Type B pancreatic cell (in vitro differentiated cells): ENCODE measurements around the gene CNIH4. TPM values are rescaled to one million over a fixed set of nuclear protein-coding genes. Genes with fewer than 3 reads are reported as not detected.
A peak's percentile ranks its signal among the peaks of the same experiment; 100 is the strongest.

ENCODE experiments used
- DNase-seq: peaks from one replicate; pipeline ENCODE4 v3.0.0; 2021; ENCODE audit warnings: mixed read lengths; ENCODE audit not compliant: unreplicated experiment; ENCODE audit errors: extremely low spot score
- H3K27ac Mint-ChIP-seq: 2 replicates; pipeline ENCODE4 v1.8.0; 2021; ENCODE audit warnings: mild to moderate bottlenecking, mixed read lengths
- H3K27me3 Mint-ChIP-seq: 2 replicates; pipeline ENCODE4 v1.8.0; 2021; ENCODE audit warnings: mixed read lengths
- H3K36me3 Mint-ChIP-seq: 2 replicates; pipeline ENCODE4 v1.8.0; 2021; ENCODE audit warnings: mixed read lengths
- H3K4me1 Mint-ChIP-seq: one replicate; pipeline ENCODE4 v1.8.0; 2021; ENCODE audit warnings: mixed read lengths; ENCODE audit not compliant: unreplicated experiment
- H3K4me3 Mint-ChIP-seq: 2 replicates; pipeline ENCODE4 v1.8.0; 2021; ENCODE audit warnings: mild to moderate bottlenecking, mixed read lengths
- H3K9me3 Mint-ChIP-seq: 2 replicates; pipeline ENCODE4 v1.8.0; 2021; ENCODE audit warnings: mixed read lengths
- CTCF ChIP-seq: fragments of 200-600 bp; sonication (generic); conservative IDR thresholded peaks from 2 replicates; pipeline ENCODE4 v1.5.0; 2021; ENCODE audit warnings: antibody characterized with exemption, mild to moderate bottlenecking
- total RNA-seq: library from RNA; stranded (reverse); gene quantifications from 2 replicates; pipeline ENCODE4 v1.2.1, GENCODE V29; 2021; ENCODE audit warnings: low replicate concordance

Gene CNIH4
- total RNA-seq, 1 donor from 2014 or later = 59.3 TPM

DNA sequence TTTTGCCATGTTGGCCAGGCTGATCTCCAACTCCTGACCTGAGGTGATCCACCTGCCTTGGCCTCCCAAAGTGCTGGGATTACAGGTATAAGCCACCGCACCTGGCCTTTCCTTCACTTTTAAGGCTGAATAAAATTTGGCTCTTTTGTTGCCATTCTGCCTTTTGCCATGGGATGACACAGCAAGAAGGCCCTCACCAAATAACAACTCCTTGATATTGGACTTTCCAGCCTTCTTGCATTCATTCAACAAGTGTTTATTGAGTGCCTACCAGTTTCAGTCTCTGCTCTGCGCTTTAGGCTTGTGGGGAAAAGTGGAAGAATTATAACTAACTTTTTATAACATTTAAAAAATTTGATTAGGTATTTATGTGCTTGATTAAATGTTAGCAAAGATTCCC, 24.9 kb upstream of the CNIH4 start:
- peaks cover 21% of the 10 kb centered on the region for H3K4me1 Mint-ChIP-seq
- H3K9me3 Mint-ChIP-seq = no peaks in the 10 kb centered on the region
- H3K27ac Mint-ChIP-seq = no peak overlapping the region
- no peaks in the 10 kb centered on the region for H3K36me3 Mint-ChIP-seq
- DNase-seq = no peak
- no peaks in the 10 kb centered on the region for H3K27me3 Mint-ChIP-seq
- TF ChIP-seq CTCF = no peak
- H3K4me3 Mint-ChIP-seq = no peak overlapping the region

DNA sequence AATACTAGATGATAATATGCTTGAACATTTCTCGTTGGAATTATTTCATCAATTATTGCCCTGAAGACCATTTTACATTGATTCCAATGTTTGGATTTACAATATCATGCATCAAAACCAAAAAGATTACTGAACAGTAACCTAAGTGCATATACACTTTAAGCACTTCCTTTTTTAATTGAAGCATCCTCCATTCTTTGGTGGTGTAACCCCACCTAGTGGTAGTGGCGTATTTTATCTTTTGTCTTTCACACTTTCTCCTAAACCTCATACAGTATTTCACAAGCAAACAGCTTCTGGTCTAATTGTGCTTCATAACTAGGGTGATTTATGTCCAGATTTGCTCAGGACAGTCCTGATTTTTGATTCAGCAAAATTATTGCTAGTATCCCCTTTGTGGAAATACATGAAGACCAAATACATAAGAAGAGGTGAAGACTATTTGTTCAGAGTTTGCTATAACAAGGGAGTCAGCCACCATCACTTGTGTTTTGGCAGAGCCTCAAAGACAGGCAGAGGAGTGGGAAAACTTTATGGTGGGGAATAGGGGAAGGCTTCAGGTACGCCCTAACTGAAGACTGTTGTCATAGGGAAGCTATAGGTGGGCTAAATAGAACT, 23.3 kb upstream of the CNIH4 start:
- no peaks in the 10 kb centered on the region for H3K9me3 Mint-ChIP-seq
- peak overlapping the region; percentile 24 for H3K4me3 Mint-ChIP-seq
- H3K27me3 Mint-ChIP-seq = no peaks in the 10 kb centered on the region
- peaks cover 11% of the 10 kb centered on the region for H3K4me1 Mint-ChIP-seq
- peak overlapping the region; percentile 76 for H3K27ac Mint-ChIP-seq
- H3K36me3 Mint-ChIP-seq = no peaks in the 10 kb centered on the region
- no peak for DNase-seq
- TF ChIP-seq CTCF = peak; percentile 76

GRCh38 chr1:224333939-224334786, 22.5 kb upstream of the CNIH4 start:
- Mint-ChIP-seq H3K27ac (peak overlapping the region; percentile 76), H3K4me3 (no peak overlapping the region), H3K27me3 (no peaks in the 10 kb centered on the region), H3K4me1 (peaks cover 7% of the 10 kb centered on the region), H3K9me3 (no peaks in the 10 kb centered on the region), H3K36me3 (no peaks in the 10 kb centered on the region)
- no peak for DNase-seq
- no peak for TF ChIP-seq CTCF

DNA sequence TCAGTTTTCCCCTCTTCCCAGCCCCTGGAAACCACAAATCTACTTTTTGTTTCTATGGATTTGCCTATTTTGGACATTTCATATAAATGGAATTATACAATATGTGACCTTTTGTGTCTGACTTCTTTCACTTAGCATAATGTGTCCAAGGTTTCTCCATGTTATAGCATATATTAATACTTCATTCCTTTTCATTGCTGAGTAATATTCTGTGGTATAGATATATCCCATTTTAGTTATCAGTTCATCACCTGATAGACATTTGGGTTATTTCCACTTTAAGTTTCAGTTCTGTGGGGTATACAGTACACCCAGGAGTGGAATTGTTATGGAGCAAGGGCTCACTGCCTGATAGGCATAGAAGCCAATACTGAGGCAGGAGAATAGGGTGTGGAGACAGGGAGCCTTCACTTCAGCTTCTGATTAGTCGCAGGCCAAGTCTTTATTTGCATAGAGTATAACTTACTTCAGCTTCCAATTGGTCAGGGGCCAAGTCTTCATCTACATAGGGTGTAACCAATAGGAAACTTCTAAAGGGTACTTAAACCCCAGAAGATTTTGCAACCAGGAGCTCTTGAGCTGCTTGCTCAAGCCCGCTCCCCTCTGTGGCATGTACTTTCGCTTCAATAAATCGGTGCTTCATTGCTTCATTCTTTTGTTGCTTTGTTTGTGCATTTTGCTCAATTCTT, 18.4 kb upstream of the CNIH4 start:
- H3K27me3 Mint-ChIP-seq = no peaks in the 10 kb centered on the region

More for the DNA sequence above, 18.4 kb upstream of the CNIH4 start:
- no peak for TF ChIP-seq CTCF
- H3K9me3 Mint-ChIP-seq = no peaks in the 10 kb centered on the region
- no peaks in the 10 kb centered on the region for H3K36me3 Mint-ChIP-seq
- no peak overlapping the region for H3K27ac Mint-ChIP-seq
- DNase-seq = no peak
- H3K4me1 Mint-ChIP-seq = peaks cover 3% of the 10 kb centered on the region
- H3K4me3 Mint-ChIP-seq = no peak overlapping the region
